IMR-90 (cell line): Measurements from ENCODE around the gene SEPTIN8. TPM values are rescaled to one million over a fixed set of nuclear protein-coding genes. Genes with fewer than 3 reads are reported as not detected.

Experiments
- ATAC-seq: fragments of 200-7000 bp; cut with Tn5 transposase; 2 replicates; pipeline ENCODE4 v1.9.1; 2020; ENCODE audit warnings: low read depth, mild to moderate bottlenecking, moderate library complexity
- BruUV-seq: library from RNA; stranded (reverse); fragments of 400-500 nt; replicated peaks from 2 replicates; lab custom pipeline; 2021; lab: Mats Ljungman, UMichigan
- CTCF ChIA-PET: fragments of 300-600 bp; formaldehyde crosslinking; extraction: SDS; loops from one replicate; lab custom pipeline; 2021; ENCODE audit warnings: antibody characterized with exemption; lab: Yijun Ruan, JAX
- POLR2A ChIA-PET: fragments of 300-600 bp; sonication (Branson Sonifier 250); formaldehyde crosslinking; loops from one replicate; lab custom pipeline; 2022; ENCODE audit warnings: antibody characterized with exemption; ENCODE audit not compliant: unreplicated experiment; lab: Charles Lee
- DNase-seq: peaks from one replicate; pipeline ENCODE4 v3.0.0; 2013
- H2AFZ ChIP-seq: replicated peaks from 2 replicates; pipeline ENCODE3; 2013; ENCODE audit warnings: low read length, mild to moderate bottlenecking; ENCODE audit not compliant: poor library complexity
- H2AK5ac ChIP-seq: 2 replicates; pipeline ENCODE4 v1.6.1; 2013; ENCODE audit warnings: low read depth, low read length, inconsistent platforms
- H2AK9ac ChIP-seq: replicated peaks from 2 replicates; pipeline ENCODE3; 2013; ENCODE audit warnings: mild to moderate bottlenecking, low read depth, low read length, moderate library complexity; ENCODE audit not compliant: poor library complexity
- H2BK120ac ChIP-seq: 2 replicates; pipeline ENCODE4 v1.6.1; 2013; ENCODE audit warnings: low read depth, low read length, inconsistent platforms
- H2BK15ac ChIP-seq: 3 replicates; pipeline ENCODE4 v1.6.1; 2013; ENCODE audit warnings: low read depth, low read length, inconsistent platforms
- H2BK20ac ChIP-seq: 2 replicates; pipeline ENCODE4 v1.6.1; 2013; ENCODE audit warnings: low read depth, mild to moderate bottlenecking, inconsistent platforms, low read length, moderate library complexity
- H2BK5ac ChIP-seq: 2 replicates; pipeline ENCODE4 v1.6.1; 2013; ENCODE audit warnings: mild to moderate bottlenecking, low read depth, low read length, inconsistent platforms; ENCODE audit not compliant: poor library complexity, severe bottlenecking
- H3K14ac ChIP-seq: replicated peaks from 2 replicates; pipeline ENCODE4 v1.6.1; 2013; ENCODE audit warnings: low read depth, low read length, inconsistent platforms
- H3K18ac ChIP-seq: 2 replicates; pipeline ENCODE4 v1.6.1; 2013; ENCODE audit warnings: low read depth, low read length, control low read depth
- H3K23ac ChIP-seq: 2 replicates; pipeline ENCODE4 v1.6.1; 2013; ENCODE audit warnings: low read depth, low read length, inconsistent platforms
- H3K27ac ChIP-seq: 2 replicates; pipeline ENCODE4 v1.5.1; 2013; ENCODE audit warnings: mild to moderate bottlenecking, control low read depth, low read length; ENCODE audit not compliant: insufficient read depth
- H3K27me3 ChIP-seq: 2 replicates; pipeline ENCODE4 v1.6.1; 2013; ENCODE audit warnings: low read length; ENCODE audit not compliant: control insufficient read depth, insufficient read depth
- H3K36me3 ChIP-seq: 2 replicates; pipeline ENCODE4 v1.6.1; 2013; ENCODE audit warnings: low read length, mixed read lengths; ENCODE audit not compliant: control insufficient read depth, insufficient read depth
- H3K4ac ChIP-seq: 2 replicates; pipeline ENCODE4 v1.6.1; 2013; ENCODE audit warnings: low read depth, low read length, inconsistent platforms
- H3K4me1 ChIP-seq: 2 replicates; pipeline ENCODE4 v1.6.1; 2013; ENCODE audit warnings: low read length, mixed read lengths; ENCODE audit not compliant: control insufficient read depth, insufficient read depth
- H3K4me2 ChIP-seq: 2 replicates; pipeline ENCODE4 v1.6.1; 2013; ENCODE audit warnings: low read depth, mild to moderate bottlenecking, control low read depth, low read length, moderate library complexity
- H3K4me3 ChIP-seq: 2 replicates; pipeline ENCODE4 v1.5.1; 2013; ENCODE audit warnings: low read depth, mild to moderate bottlenecking, control low read depth, low read length, moderate library complexity; ENCODE audit not compliant: insufficient read depth
- H3K56ac ChIP-seq: 2 replicates; pipeline ENCODE4 v1.6.1; 2013; ENCODE audit warnings: low read length, inconsistent platforms; ENCODE audit not compliant: insufficient read depth; ENCODE audit errors: extremely low read depth
- H3K79me1 ChIP-seq, 2 experiments: 2 replicates each; pipeline ENCODE4 v1.6.1; 2013; ENCODE audit warnings: low read length in 2 of 2, inconsistent platforms in 1 of 2, low read depth in 1 of 2
- H3K9ac ChIP-seq: 2 replicates; pipeline ENCODE4 v1.6.1; 2013; ENCODE audit warnings: low read depth, low read length, control low read depth
- H3K9me1 ChIP-seq: 2 replicates; pipeline ENCODE4 v1.6.1; 2013; ENCODE audit warnings: low read length, inconsistent platforms; ENCODE audit not compliant: insufficient read depth
- H3K9me3 ChIP-seq: 2 replicates; pipeline ENCODE4 v1.6.1; 2013; ENCODE audit warnings: low read length; ENCODE audit not compliant: control insufficient read depth, insufficient read depth
- H4K20me1 ChIP-seq: 2 replicates; pipeline ENCODE4 v1.6.1; 2013; ENCODE audit warnings: low read length, inconsistent platforms; ENCODE audit not compliant: insufficient read depth
- H4K5ac ChIP-seq: 2 replicates; pipeline ENCODE4 v1.6.1; 2013; ENCODE audit warnings: mild to moderate bottlenecking, low read depth, low read length, control low read depth
- H4K8ac ChIP-seq, 2 experiments: 2 replicates each; pipeline ENCODE4 v1.6.1; 2013; ENCODE audit warnings: low read depth in 2 of 2, low read length in 2 of 2, control low read depth in 1 of 2, inconsistent platforms in 1 of 2
- H4K91ac ChIP-seq: 2 replicates; pipeline ENCODE4 v1.6.1; 2013; ENCODE audit warnings: low read depth, low read length, inconsistent platforms; ENCODE audit not compliant: insufficient read depth
- CEBPB ChIP-seq: IDR thresholded peaks from 2 replicates; pipeline ENCODE4 v1.6.1; 2012; ENCODE audit warnings: low read depth, low read length, improper control_type of control experiment
- CHD1 ChIP-seq: IDR thresholded peaks from 2 replicates; pipeline ENCODE4 v1.6.1; 2012; ENCODE audit warnings: low read depth, low read length, improper control_type of control experiment
- FOS ChIP-seq: fragments of 150-350 bp; IDR thresholded peaks from 2 replicates; pipeline ENCODE4 v1.6.1; 2016; ENCODE audit warnings: low read depth, low read length
- MAFK ChIP-seq: IDR thresholded peaks from 2 replicates; pipeline ENCODE4 v1.6.1; 2012; ENCODE audit warnings: low read depth, low read length, improper control_type of control experiment
- MAZ ChIP-seq: IDR thresholded peaks from 2 replicates; pipeline ENCODE4 v1.6.1; 2012; ENCODE audit warnings: low read depth, mild to moderate bottlenecking, low read length, improper control_type of control experiment, moderate library complexity, borderline replicate concordance
- WGBS, 2 experiments: methylation state at CpG; one replicate each; pipeline versions ENCODE4 v1.1.5 to v1.1.7; 2013; ENCODE audit warnings: missing lambda C conversion rate in 2 of 2; ENCODE audit not compliant: insufficient read length in 1 of 2; ENCODE audit errors: extremely low coverage in 2 of 2; 5-methylcytosine and 5-hydroxymethylcytosine counted together
- dilution Hi-C: fragments of 300-500 bp; cut with HindIII; formaldehyde crosslinking; loops from one replicate; pipeline ENCODE4 v1.14.3; 2018; ENCODE audit warnings: low sequenced_read_pairs; ENCODE audit not compliant: unreplicated experiment
- in situ Hi-C: fragments of 300-500 bp; cut with MboI; formaldehyde crosslinking; loops from 3 replicates; pipeline ENCODE4 v1.14.3; 2019; ENCODE audit warnings: low sequenced_read_pairs, inconsistent platforms, mixed read lengths
- intact Hi-C: fragments of 100-400 bp; cut with micrococcal nuclease; formaldehyde crosslinking; loops from 2 replicates; pipeline ENCODE4 v1.10.0; 2022
- polyA plus RNA-seq, 3 experiments: library from polyadenylated mRNA; depleted of rRNA; stranded (reverse); fragments of >200 nt; gene quantifications; 2 replicates each; pipeline ENCODE4 v1.2.3, GENCODE V29; 2012; ENCODE audit warnings: low replicate concordance in 1 of 3
- total RNA-seq: library from RNA; depleted of rRNA; stranded (reverse); fragments of >200 nt; gene quantifications from 2 replicates; pipeline ENCODE4 v1.2.3, GENCODE V29; 2012
- TF ChIP-seq, protein P1 (sequence below): conservative IDR thresholded peaks from 2 replicates; pipeline ENCODE4 v1.5.1; 2012; ENCODE audit warnings: mild to moderate bottlenecking, low read depth, low read length, improper control_type of control experiment
- TF ChIP-seq, protein P2 (sequence below): fragments of 150-350 bp; IDR thresholded peaks from 2 replicates; pipeline ENCODE4 v1.6.1; 2017; ENCODE audit warnings: mild to moderate bottlenecking, antibody characterized with exemption, low read length, low read depth

SEPTIN8 gene
- total and polyA plus RNA-seq, 2 of the 4 experiments (the other 2 are of a cell fraction), result 56.2 to 67.2 TPM

DNA sequence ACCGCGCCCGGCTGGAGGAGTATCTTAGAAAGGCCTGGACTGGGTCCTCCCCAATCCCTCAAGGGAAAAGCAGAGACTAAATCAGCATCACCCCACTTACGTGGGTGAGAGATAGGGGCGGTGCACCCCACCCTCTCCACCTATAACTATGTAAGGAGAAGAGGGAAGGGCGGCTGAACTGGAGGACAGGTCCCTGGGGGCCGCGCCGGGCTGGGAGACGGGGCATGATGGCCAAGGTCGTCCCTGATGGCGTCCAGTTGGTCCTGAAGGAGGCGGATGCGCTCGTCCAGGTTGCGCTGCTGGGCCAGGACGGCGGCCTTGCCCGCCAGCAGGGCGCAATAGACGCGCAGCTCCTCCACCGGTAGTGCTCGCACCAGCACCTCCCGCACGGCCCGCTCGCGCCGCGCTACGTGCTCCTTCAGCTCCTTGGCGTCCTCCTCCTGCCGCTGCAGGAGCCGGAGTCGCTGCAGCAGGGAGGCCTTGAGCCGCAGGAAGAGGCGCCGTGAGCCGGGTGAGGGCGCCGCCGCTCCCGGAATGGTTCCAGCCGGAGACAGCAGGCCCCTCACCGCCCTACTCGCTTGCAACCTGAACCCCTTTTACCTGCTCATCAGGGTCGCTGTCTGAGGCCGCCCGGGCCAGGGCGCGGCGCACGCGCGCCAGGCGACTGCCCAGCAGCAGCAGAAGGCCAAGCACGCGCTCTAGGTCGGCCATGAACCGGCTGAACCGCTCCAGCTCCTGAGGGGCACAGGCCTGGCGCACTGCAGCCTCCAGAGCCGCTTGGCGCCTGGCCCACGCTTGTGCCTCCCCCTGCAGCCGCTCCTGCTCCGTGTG, 45.8 kb upstream of the SEPTIN8 start:
- no peak for ATAC-seq

More for the DNA sequence above, 45.8 kb upstream of the SEPTIN8 start:
- Histone ChIP-seq H3K9me3 (no peaks in the 10 kb centered on the region), H3K4me3 (no peak overlapping the region), H2AK5ac (0 out of 2 replicates have a peak overlapping the region, but pooled peaks have one; percentile 21), H4K20me1 (no peaks in the 10 kb centered on the region), H2BK15ac (no peak overlapping the region), H4K5ac (no peak overlapping the region), H3K23ac (no peak overlapping the region), H3K4me1 (peaks cover 10% of the 10 kb centered on the region; the same call in 1 of the 2 replicates), H3K56ac (no peak overlapping the region), H2AK9ac (no peak overlapping the region), H2AFZ (no peak overlapping the region), H3K9ac (no peak overlapping the region), H3K79me1 (peaks cover 0 to 10% of the 10 kb centered on the region in 2 experiments; a peak in 2 of 4 replicates), H2BK120ac (no peak overlapping the region), H3K14ac (no peak overlapping the region), H3K27ac (no peak overlapping the region), H3K4ac (peak overlapping the region; percentile 4; the same call in 1 of the 2 replicates), H4K91ac (no peak overlapping the region), H2BK20ac (no peak overlapping the region), H3K27me3 (no peaks in the 10 kb centered on the region), H3K36me3 (peaks cover 6% of the 10 kb centered on the region; the same call in 1 of the 2 replicates), H3K4me2 (no peak overlapping the region), H3K9me1 (no peaks in the 10 kb centered on the region), H3K18ac (no peak overlapping the region), H4K8ac (no peak overlapping the region), H2BK5ac (no peak overlapping the region)
- dilution Hi-C loops, result no loop called here
- intact Hi-C loops, result loop anchor here (5.0 kb wide), 3 partner anchors 161 to 316 kb away; no protein-coding TSS in a partner anchor
- WGBS, 2 experiments, result 62% methylated on average over 25 of the region's 68 CpGs; no CpG with 5 or more reads in 1 of the 2 experiments
- DNase-seq, result no peak
- CTCF ChIA-PET, result interaction anchor here (0.5 to 0.6 kb wide), 2 partner anchors 198 to 725 kb away, joined by 3 to 4 read pairs; no protein-coding TSS in a partner anchor
- in situ Hi-C loops, result no loop called here
- POLR2A ChIA-PET, result no interaction called here
- BruUV-seq, result no TSS peak
- TF ChIP-seq, protein P1, sequence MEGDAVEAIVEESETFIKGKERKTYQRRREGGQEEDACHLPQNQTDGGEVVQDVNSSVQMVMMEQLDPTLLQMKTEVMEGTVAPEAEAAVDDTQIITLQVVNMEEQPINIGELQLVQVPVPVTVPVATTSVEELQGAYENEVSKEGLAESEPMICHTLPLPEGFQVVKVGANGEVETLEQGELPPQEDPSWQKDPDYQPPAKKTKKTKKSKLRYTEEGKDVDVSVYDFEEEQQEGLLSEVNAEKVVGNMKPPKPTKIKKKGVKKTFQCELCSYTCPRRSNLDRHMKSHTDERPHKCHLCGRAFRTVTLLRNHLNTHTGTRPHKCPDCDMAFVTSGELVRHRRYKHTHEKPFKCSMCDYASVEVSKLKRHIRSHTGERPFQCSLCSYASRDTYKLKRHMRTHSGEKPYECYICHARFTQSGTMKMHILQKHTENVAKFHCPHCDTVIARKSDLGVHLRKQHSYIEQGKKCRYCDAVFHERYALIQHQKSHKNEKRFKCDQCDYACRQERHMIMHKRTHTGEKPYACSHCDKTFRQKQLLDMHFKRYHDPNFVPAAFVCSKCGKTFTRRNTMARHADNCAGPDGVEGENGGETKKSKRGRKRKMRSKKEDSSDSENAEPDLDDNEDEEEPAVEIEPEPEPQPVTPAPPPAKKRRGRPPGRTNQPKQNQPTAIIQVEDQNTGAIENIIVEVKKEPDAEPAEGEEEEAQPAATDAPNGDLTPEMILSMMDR, result no peak
- TF ChIP-seq MAZ, result no peak
- TF ChIP-seq FOS, result no peak
- TF ChIP-seq CEBPB, result no peak
- TF ChIP-seq MAFK, result no peak
- no peak for TF ChIP-seq CHD1
- TF ChIP-seq, protein P2, sequence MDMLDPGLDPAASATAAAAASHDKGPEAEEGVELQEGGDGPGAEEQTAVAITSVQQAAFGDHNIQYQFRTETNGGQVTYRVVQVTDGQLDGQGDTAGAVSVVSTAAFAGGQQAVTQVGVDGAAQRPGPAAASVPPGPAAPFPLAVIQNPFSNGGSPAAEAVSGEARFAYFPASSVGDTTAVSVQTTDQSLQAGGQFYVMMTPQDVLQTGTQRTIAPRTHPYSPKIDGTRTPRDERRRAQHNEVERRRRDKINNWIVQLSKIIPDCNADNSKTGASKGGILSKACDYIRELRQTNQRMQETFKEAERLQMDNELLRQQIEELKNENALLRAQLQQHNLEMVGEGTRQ, result no peak
